HCEC 1CT (cell line): ENCODE results near the gene ATAD3C.
"Not testable (repeated sequence)": the region's sequence is repeated elsewhere in the genome, so short reads cannot be mapped to it uniquely, and the experiment has no call there.

Source experiments
- DNase-seq: peaks from one replicate; pipeline ENCODE4 v3.0.0-alpha.2; 2017

ATAD3C gene

DNA sequence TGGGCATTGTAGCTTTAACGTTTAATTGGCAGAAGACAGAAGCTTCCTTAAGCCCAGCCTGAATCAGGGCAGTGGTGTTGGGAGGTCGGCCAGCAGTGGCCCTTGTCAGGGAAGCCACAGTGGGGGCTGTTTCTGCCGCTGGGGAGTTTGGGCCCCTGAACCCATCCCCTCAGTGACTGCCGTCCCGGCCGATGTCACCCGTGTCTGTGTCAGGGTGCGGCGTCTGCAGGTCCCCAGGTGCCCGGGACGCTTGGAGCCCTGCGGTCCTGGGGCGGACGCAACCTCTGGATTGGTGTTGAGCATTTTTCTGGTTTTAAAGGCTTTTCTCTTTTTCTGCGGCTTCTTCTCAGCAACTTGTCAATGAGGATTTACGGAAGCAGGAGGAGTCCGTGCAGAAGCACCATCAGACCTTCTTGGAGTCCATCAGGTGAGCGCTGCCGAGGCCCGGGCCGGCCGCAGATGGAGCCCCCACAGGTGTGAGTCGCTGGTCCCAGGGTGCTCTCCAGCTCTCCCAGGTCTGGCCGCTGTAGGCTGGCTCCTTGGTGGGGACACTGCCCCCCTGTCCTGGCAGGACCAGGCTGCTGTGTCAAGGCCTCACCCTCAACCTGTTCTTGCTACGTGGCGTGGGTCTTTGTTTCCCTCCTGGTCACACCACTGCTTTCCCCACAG is 2.3 kb downstream of the ATAD3C start:
- no peak for DNase-seq

DNA sequence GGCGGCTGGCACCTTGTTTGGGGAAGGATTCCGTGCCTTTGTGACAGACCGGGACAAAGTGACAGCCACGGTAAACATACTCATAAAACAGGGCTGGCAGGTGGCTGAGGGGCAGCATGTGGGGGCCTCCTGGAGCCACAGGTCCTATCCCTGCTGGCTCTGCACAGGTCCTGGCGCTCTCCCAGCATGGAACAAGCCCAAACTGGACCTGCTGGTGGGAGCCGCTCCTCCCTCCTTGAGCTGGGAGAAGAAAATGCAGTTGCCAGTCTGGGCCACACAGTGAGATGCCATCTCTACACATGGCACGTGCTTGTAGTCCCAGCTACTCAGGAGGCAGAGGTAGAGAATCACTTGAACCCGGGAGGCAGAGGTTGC is 2.9 kb downstream of the ATAD3C start:
- DNase-seq = not testable (repeated sequence)

DNA sequence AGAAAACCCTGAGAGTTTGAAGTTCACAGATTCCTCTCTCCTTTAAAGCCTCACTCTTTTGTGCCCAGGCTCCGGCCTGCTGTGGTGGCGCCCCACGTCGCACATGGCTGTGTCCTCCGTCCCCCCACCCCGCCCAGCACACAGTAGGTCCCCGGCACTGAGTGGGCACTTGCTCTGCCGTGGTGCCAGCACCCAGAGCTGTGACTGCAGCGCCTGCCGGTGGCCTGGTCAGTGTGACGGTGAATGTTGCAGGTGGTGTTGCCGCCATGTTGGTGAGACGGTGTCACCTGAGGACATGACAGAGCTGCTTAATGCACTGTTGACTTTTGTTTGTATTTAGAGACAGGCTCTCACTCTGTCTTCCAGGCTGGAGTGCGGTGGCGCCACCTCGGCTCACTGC is 3.4 kb downstream of the ATAD3C start:
- no peak for DNase-seq

DNA sequence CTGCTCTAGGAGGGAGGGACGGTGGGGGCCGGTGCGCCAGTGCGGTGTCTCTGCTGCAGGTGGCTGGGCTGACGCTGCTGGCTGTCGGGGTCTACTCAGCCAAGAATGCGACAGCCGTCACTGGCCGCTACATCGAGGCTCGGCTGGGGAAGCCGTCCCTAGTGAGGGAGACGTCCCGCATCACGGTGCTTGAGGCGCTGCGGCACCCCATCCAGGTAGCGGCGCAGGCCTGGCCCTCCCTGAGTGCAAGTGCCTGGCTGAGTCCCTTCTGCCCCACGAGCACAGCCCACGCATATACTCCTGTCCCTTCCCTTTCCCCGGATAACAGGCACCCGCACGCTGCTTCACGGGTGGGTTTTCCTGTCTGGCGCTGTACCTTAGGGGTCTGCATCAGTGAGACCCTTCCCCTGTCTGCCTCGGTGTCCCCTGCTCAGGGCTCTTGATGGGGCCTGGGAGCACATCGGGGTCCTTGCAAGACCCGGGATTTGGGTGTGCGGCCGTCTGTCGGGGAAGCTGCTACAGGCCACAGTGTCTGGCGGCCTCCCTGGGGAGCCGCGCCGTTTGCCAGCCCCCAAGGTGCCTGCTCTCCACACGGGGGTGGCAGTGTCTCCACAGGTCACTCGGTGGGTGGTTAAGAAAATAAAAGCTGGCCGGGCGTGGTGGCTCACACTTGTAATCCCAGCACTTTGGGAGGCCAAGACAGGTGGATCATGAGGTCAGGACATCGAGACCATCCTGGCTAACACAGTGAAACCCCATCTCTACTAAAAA is 5.0 kb downstream of the ATAD3C start:
- DNase-seq = not testable (repeated sequence)

DNA sequence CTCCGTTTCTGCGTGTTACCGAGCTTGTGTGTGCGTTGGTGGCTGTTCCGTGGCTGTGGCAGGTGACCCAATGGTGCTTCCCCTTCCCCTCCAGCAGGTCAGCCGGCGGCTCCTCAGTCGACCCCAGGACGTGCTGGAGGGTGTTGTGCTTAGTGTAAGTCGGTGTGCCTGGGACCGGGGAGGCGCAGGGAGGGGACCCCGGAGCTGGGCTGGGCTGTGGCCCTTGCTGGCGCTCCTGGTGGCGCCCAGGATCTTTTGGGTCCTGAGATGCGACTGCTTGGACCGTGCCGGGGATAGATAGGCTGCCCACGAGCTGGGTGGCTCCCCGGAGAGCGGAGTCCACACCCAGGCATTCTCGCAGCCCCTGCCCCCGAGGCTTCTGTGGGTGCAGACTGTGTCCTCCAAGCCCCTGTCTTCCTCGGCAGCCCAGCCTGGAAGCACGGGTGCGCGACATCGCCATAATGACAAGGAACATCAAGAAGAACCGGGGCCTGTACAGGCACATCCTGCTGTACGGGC is 5.9 kb downstream of the ATAD3C start:
- DNase-seq = no peak

DNA sequence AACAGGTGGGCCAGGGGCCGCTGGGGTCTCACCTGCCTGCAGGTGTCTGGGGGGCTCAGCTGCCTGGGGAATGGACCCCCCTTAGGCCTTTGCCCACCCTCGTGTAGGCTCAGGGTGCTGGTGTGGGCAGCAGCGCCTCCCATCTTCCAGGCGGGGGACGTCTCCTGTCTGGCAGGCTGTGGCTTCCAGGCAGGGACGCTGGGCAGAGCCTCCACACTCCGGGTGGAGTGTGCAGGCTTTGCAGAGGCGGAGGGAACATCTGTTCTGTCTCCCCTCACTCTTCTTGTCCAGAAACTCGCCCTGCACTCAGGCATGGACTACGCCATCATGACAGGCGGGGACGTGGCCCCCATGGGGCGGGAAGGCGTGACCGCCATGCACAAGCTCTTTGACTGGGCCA is 6.4 kb downstream of the ATAD3C start:
- DNase-seq = not testable (repeated sequence)

DNA sequence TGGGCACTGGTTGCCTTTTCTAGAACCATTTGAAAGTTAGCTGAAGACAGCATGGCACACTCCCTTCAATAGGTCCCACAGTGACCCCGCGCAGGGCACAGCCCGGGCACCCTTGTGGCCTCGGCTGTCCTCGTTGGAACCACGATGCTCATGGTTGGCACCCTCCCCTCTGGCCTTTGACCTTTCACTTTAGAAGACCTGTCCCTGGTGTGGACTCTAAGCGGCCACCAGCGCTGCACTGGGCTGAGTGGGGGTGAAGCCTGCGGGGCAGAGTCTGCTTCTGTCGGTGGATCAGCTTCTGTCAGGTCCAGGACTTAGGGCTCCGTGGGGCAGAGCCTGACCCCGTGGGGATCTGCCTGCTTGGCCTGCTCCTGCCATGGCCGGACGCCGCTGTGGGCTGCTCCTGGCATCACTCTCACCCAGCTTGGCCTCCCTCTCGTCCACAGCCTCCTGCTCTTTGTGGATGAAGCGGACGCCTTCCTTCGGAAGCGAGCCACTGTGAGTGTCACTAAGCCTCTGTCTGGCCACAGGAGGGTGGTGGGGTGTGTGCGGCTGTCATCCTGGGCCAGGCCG is 7.3 kb downstream of the ATAD3C start:
- not testable (repeated sequence) for DNase-seq

DNA sequence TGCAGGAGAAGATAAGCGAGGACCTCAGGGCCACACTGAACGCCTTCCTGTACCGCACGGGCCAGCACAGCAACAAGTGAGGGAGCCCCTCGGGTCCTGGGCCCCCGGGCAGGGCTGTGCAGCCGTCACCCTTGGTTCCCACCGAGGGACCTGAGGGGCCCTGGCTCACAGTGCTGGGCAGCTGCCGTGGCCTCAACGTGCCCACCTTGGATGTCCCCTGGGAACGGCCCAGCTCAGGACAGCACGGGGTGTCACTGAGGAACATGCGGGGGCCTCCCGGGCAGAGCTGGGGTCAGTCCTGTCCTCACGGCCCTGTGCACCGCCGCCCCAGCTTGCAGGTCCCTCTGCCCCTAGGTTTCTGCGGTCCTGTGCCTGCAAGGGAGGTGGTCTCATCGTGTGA is 9.7 kb downstream of the ATAD3C start:
- DNase-seq = not testable (repeated sequence)

DNA sequence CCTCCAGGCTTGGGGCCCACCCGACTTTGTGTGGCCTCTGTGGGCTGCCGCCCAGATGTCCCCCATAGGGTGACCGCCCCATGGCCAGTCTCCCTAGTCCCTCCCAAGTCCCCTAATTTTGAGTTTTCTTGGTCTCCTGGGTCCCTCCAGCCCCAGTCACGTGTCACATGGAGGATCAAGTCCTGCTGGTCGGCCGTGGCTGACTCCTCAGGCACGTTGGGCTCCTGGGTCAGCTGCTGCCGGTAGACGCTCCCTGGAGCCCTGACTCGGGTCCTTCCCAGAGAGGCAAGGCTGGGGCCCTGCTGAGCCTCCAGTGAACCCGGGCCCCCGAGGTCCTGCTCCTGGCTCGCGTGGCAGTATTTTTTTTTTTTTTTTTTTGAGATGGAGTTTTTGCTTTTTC is 10.2 kb downstream of the ATAD3C start:
- not testable (repeated sequence) for DNase-seq

DNA sequence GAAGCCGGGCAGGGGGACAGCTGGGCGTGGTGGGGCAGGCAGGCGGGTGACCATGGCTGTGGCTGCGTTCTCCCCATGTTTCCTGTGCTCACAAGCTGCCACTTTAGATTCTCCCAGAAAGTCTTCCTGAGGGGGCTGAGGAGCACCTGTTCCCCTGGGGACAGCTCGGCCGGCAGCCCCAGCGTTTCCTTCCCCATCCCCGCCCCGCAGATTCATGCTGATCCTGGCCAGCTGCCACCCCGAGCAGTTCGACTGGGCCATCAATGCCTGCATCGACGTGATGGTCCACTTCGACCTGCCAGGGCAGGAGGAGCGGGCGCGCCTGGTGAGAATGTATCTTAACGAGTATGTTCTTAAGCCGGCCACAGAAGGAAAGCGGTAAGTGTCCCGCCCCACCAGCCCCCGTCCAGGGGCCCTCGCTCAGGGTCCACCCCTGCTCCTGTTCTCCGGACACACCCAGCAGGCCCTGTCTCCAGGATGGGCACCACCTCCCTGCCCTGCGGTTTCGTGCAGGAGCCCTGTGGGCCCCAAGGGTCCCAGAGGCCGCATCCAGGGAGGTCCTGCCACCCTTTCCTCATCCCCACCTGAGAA is 11.1 kb downstream of the ATAD3C start:
- DNase-seq = no peak

DNA sequence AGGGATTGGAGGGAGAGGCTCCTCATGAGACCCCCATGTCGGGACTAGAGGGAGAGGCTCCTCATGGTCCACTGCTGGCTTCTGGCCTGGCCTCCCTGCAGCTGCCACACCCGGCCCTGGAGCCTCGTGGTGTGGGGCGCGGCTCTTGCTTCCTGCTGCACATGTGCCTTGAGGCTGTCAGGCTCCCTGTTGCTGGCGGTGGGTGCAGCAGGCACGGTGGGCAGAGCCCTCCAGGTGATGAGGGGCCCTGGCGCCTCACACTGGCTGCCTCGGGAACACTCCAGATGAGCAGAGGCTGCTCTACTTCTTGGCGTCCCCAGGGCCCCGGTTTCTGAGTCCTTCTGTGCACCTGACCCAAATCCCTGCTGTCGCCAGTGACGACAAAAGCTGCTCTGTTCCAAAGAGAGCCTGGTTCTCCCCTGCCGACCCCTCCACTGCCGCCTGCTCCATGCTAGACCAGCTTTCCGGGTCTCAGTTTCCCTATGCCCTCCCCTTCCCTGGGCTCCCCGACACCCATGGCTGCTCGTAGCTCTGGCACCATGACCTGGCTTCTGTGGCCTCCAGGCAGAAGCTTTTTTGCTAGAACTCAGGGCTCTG is 12.3 kb downstream of the ATAD3C start:
- no peak for DNase-seq

DNA sequence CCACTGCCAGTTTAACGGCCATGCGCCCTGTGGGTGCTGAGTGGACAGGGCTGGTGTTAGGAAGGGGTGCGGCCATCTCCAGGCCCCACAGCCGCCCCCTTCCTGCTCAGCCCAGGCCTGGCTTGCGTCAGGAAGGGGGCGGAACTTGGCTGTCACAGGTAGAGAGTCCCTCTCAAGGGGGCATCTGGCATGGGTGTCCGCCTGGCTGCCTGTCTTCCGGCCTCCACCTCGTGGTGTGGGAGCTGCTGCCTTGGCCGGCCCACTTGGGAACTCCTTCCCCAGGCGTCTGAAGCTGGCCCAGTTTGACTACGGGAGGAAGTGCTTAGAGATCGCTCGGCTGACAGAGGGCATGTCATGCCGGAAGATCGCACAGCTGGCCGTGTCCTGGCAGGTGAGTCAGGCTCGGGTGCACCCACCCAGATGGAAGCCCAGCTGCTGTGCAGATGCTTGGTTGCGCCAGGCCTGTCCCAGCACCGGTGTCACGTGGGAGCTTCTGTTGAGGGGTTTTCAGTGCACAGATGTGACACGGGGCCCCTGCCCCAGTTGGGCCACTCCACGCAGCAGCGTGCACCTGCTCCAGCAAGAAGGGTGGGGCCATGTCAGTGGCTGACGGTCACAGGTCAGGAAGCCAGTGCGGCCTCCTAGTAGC is 13.0 kb downstream of the ATAD3C start:
- DNase-seq = peak; percentile 34

DNA sequence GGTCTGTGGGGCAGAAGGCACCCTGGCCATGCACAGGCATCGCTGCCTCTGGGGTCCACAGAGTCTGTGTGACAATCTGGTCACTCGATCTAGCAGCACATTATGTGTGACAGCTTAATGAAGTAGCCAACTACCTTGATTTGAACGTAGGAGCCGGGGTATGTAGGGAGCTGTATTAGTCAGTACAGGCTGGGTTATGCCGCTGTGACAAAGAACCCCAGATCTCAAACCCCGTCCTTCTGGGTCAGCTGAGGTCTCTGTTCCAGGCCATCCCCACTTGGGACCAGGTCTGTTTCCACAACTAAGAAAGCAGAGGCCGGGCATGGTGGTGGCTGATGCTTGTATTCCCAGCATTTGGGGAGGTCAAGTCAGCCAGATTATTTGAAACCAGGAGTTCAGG is 13.8 kb downstream of the ATAD3C start:
- DNase-seq = no peak

DNA sequence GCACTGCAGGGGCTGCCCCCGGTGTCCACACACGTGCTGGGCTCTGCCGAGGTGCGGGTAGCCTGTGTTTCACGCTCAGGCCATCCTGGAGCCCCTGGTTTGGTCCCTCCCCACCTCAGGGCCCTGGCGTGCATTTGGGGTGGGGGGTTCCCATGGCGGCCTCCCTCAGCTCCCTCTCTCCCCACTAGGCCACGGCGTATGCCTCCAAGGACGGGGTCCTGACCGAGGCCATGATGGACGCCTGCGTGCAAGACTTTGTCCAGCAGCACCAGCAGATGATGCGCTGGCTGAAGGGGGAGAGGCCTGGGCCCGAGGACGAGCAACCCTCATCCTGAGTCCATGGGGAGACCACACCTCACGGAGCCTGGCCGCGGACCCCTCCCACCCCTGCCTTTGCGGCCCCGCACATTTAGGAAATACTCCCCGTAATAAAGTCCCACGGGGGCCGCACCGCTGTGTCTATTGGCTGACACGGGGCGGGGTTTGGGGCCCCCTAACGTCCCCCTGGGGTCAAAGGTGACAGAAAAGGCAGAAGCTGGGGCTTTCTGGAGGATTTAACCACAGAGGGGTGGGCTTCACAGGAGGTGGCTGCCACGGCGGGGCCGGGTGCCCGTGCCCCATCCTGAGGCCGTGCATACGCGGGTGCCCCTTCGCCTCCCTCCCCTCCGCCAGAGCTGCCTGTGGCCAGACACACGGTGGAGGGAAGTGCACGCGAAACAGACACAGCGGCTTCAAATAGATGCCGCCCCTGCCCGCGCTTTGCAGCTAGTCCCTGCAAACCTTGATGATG is 18.9 kb downstream of the ATAD3C start:
- not testable (repeated sequence) for DNase-seq

DNA sequence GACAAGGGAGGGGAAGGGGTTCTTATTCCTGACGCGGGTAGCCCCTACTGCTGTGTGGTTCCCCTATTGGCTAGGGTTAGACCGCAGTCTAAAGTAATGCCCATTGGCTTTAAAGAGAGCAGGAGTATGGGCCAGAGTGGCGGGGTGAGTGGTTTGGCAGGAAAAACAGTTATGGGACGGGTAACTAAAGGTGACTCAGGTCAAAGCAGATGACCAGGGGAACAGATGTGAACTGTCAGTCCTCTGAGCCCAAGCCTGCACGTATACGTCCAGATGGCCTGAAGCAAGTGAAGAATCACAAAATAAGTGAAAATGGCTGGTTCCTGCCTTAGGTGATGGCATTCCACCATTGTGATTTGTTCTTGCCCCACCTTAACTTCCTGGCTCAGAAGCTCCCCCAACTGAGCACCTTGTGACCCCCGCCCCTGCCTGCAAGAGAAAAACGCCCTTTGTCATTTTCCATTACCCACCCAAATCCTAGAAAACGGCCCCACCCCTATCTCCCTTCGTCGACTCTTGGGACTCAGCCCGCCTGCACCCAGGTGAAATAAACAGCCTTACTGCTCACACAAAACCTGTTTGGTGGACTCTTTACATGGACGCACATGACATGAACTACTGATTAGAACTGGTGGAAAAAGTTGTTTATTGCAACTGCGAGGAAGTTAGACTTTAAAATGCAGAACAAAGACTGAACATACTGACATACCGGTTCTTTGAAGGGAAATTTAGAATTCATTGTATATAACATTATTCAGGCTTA is 21.3 kb downstream of the ATAD3C start:
- DNase-seq = no peak

DNA sequence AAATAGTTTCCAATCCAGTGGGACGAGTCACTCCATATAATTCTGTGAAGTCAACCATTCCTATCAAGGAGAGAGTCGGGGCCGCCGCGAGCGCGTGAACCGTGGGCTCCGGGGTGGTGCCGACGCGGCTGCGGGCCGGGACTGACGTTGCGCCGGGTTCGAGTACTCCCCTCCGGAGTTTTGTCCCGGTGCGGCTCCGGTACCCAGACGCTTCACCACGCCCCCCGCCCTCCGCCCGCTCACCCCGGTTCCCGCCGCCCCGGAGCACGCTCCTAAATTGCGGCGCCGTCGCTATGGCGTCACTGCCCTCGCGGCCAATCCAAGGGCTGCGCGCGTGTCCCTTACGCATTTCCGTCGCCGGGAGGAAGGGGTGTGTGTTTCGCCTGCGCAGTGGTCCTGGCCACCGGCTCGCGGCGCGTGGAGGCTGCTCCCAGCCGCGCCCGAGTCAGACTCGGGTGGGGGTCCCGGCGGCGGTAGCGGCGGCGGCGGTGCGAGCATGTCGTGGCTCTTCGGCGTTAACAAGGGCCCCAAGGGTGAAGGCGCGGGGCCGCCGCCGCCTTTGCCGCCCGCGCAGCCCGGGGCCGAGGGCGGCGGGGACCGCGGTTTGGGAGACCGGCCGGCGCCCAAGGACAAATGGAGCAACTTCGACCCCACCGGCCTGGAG is 22.0 kb downstream of the ATAD3C start, which contains the start of gene ATAD3B:
TSS of gene ATAD3B (plus strand) at position 377 of the 664 bp plus-strand sequence. CDS start at position 497, 120 bp downstream.
- peak; percentile 90 for DNase-seq

DNA sequence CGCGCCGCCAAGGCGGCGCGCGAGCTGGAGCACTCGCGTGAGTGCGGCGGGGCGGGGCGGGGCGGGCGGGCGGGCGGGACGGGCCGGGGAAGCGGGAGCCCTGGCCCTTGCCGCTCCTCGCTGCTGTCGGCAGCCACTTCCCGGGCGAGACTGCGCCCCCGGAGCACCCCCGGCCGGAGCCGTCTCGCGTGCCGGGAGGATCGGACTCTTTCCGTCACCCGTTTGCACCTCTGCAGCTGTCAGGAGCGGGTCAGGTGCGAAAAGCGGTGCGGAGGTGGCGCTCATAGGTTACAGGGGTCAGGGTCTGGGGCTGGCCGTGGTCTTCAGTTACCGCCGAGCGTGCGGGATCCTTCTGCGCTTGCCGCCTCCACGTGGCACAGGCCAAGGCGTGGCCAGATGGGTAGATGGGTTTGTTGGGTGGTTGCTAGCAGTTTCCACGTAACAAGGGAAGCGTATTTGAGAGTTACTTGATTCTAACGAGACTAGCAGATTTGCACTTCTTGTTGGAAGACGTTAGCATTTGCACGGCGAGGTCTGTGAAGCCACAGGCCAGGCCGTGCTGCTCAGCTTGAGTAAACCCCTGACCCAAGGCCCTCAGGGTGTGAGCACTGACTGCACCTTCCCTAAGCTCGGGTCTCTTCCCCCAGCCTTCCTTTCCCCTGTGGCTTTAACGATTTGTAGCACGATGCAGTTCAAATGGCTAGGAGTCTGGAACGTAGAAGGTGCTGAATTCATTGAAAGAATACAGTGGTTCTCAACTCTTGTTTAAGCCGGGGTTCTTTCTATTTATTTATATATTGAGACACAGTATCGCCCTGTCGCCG is 22.8 kb downstream of the ATAD3C start:
- DNase-seq = not testable (repeated sequence)

DNA sequence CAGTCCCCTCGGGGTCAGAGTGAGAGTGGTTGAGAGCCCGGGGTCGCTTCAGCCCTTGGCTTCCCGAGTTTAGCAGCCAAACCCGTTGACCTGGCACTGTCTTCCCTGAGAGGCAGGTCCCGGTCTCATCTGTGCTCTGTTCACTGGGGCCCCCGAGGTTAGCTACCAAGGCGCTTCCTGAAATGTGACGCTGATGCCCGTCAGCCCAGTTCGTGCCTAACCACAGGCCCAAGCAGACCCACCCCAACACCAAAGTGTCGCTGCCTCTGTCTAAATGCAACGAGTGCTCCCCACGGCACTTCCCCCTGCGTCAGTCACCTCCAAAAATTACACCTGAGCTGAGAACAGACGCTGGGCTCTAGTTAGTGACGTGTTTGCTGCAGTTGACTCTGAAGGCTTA is 26.5 kb downstream of the ATAD3C start:
- not testable (repeated sequence) for DNase-seq

DNA sequence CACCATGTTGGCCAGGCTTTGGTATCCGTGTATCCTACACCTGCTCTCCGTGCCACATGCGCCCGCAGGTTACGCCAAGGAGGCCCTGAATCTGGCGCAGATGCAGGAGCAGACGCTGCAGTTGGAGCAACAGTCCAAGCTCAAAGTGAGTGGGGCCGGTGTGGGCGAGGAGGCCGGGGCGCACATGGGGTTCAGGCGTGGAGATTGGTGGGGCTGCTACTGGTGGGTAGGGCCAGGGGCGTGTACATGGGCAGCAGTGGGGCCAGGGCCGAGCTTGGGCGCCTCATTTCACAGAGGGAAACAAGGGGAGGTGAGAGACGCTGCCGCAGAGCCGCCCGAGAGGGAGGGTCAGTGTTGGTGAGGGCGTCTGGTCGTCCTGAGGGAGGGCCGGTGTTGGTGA is 27.7 kb downstream of the ATAD3C start:
- DNase-seq = no peak
